ENCODE measurements around the gene NEDD4L.
"Not testable (repeated sequence)": the region's sequence is repeated elsewhere in the genome, so short reads cannot be mapped to it uniquely, and the experiment has no call there.

Gene NEDD4L

GRCh38 chr18:58364876-58365528 is 321.0 kb downstream of the NEDD4L start:
- no peak overlapping the region for H3K9ac ChIP-seq (ENCODE audit: low read length)
- no peaks in the 10 kb centered on the region for H3K9me3 ChIP-seq (ENCODE audit: control insufficient read depth, low read length)
- H3K36me3 ChIP-seq (ENCODE audit: control insufficient read depth, insufficient read depth, low read length), result no peaks in the 10 kb centered on the region
- H3K4me1 ChIP-seq (ENCODE audit: control insufficient read depth, insufficient read depth, low read length), result no peaks in the 10 kb centered on the region
- no peak overlapping the region for H3K4me3 ChIP-seq (ENCODE audit: low read length)
- no peaks in the 10 kb centered on the region for H3K27me3 ChIP-seq (ENCODE audit: control insufficient read depth, insufficient read depth, low read length)

DNA sequence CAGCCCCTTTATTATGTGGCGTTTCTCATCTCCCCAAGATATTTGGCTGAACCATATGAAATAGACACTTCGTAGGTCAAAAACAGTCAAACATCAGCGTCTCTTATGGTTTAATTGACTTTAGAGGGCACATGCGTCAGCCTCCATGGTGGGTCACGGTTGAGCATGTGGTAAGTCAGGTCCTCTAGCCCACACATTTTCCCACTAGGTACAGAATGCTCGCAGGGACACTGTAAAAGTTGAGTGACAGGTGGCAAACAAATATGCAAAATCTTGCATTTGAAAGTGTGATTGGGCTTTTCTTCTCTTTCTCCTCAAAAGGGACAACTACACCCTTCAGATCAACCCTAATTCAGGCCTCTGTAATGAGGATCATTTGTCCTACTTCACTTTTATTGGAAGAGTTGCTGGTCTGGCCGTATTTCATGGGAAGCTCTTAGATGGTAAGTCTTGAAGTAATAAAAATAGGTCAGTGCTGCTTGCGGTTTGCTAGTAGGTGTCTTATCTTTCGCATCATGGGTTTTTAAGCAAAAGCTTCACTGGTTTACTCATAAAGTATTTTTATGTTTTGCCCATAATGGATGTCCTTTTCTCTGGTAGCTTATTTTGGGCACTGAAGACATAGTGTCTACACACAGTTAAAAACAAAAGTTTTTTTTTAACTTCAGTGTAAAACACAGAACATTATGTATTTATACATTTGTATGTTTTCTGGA is 323.6 kb downstream of the NEDD4L start:
- Histone ChIP-seq H3K4me3 (ENCODE audit: low read length) (no peak overlapping the region), H3K36me3 (ENCODE audit: control insufficient read depth, insufficient read depth, low read length) (no peaks in the 10 kb centered on the region), H3K9ac (ENCODE audit: low read length) (no peak overlapping the region), H3K27me3 (ENCODE audit: control insufficient read depth, insufficient read depth, low read length) (no peaks in the 10 kb centered on the region), H3K4me1 (ENCODE audit: control insufficient read depth, insufficient read depth, low read length) (no peaks in the 10 kb centered on the region), H3K9me3 (ENCODE audit: control insufficient read depth, low read length) (no peaks in the 10 kb centered on the region)

GRCh38 chr18:58369616-58370015 is 325.6 kb downstream of the NEDD4L start:
- no peak overlapping the region for H3K4me3 ChIP-seq (ENCODE audit: low read length)
- H3K4me1 ChIP-seq (ENCODE audit: control insufficient read depth, insufficient read depth, low read length), result no peaks in the 10 kb centered on the region
- peaks cover 13% of the 10 kb centered on the region for H3K36me3 ChIP-seq (ENCODE audit: control insufficient read depth, insufficient read depth, low read length)
- no peaks in the 10 kb centered on the region for H3K9me3 ChIP-seq (ENCODE audit: control insufficient read depth, low read length)
- no peaks in the 10 kb centered on the region for H3K27me3 ChIP-seq (ENCODE audit: control insufficient read depth, insufficient read depth, low read length)
- H3K9ac ChIP-seq (ENCODE audit: low read length), result no peak overlapping the region

- Histone ChIP-seq H3K36me3 (ENCODE audit: control insufficient read depth, insufficient read depth, low read length) (peaks cover 14% of the 10 kb centered on the region), H3K27me3 (ENCODE audit: control insufficient read depth, insufficient read depth, low read length) (no peaks in the 10 kb centered on the region), H3K4me3 (ENCODE audit: low read length) (no peak overlapping the region), H3K4me1 (ENCODE audit: control insufficient read depth, insufficient read depth, low read length) (no peaks in the 10 kb centered on the region), H3K9me3 (ENCODE audit: control insufficient read depth, low read length) (no peaks in the 10 kb centered on the region), H3K9ac (ENCODE audit: low read length) (no peak overlapping the region)
Measured at GRCh38 chr18:58370038-58370580, 326.1 kb downstream of the NEDD4L start.

GRCh38 chr18:58370612-58371011 is 326.6 kb downstream of the NEDD4L start:
- H3K27me3 ChIP-seq (ENCODE audit: control insufficient read depth, insufficient read depth, low read length), result no peaks in the 10 kb centered on the region
- no peak overlapping the region for H3K9ac ChIP-seq (ENCODE audit: low read length)
- no peak overlapping the region for H3K4me3 ChIP-seq (ENCODE audit: low read length)
- H3K9me3 ChIP-seq (ENCODE audit: control insufficient read depth, low read length), result no peaks in the 10 kb centered on the region
- H3K36me3 ChIP-seq (ENCODE audit: control insufficient read depth, insufficient read depth, low read length), result peaks cover 14% of the 10 kb centered on the region
- no peaks in the 10 kb centered on the region for H3K4me1 ChIP-seq (ENCODE audit: control insufficient read depth, insufficient read depth, low read length)

GRCh38 chr18:58373481-58373880 is 329.5 kb downstream of the NEDD4L start:
- Histone ChIP-seq H3K36me3 (ENCODE audit: control insufficient read depth, insufficient read depth, low read length) (peaks cover 14% of the 10 kb centered on the region), H3K4me3 (ENCODE audit: low read length) (no peak overlapping the region), H3K9me3 (ENCODE audit: control insufficient read depth, low read length) (no peaks in the 10 kb centered on the region), H3K4me1 (ENCODE audit: control insufficient read depth, insufficient read depth, low read length) (no peaks in the 10 kb centered on the region), H3K27me3 (ENCODE audit: control insufficient read depth, insufficient read depth, low read length) (no peaks in the 10 kb centered on the region), H3K9ac (ENCODE audit: low read length) (no peak overlapping the region)

- H3K27me3 ChIP-seq (ENCODE audit: control insufficient read depth, insufficient read depth, low read length), result no peaks in the 10 kb centered on the region
- no peaks in the 10 kb centered on the region for H3K9me3 ChIP-seq (ENCODE audit: control insufficient read depth, low read length)
- no peaks in the 10 kb centered on the region for H3K4me1 ChIP-seq (ENCODE audit: control insufficient read depth, insufficient read depth, low read length)
- H3K36me3 ChIP-seq (ENCODE audit: control insufficient read depth, insufficient read depth, low read length), result peaks cover 14% of the 10 kb centered on the region
- no peak overlapping the region for H3K4me3 ChIP-seq (ENCODE audit: low read length)
- no peak overlapping the region for H3K9ac ChIP-seq (ENCODE audit: low read length)
Measured at GRCh38 chr18:58375051-58375450, 331.0 kb downstream of the NEDD4L start.

DNA sequence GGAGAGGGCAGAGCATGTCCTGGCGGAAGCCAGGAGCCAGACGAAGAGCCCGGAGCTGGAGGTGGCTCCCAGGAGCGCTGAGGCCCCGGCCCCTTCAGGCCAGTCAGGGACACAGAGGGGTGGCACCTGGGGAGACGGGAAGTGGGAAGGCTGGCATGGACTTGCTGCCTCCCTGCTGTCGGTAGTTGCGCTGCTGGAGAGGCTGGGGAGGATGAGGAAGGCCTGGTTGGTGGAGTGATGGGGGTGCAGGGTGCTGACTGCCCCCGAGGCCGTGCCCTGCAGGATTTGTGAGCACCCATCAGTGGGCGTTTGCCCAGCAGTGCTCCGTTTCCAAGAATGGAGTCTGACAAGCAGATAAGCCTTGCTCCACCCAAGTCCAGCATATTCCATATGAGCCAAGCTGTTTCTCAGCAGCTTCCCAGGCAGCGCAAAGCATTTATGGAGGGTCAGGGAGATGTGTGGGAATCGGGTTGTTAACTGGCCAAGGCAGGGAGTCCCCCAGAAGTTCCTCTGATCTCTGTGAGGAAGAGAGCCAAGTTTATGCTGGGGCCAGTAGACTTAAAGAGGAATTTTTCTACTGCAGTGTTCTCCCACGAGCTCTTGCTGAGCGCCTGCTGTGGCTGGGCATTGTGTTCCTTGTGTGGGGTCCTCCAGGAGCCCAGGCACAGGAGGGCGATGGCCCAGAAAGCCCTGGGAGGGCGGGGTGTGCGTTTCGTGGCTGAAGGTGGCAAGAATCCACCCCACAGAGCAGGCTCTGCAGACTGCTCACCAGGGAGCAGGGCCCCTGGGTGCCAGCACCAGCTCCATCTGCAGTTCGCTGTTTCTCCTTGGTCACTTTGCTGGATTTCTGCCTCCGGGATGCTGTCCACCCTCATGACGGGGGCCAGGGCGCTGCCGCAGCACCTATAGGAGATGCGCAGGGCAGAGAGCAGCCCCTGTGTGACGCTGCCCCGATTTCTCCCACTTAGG is 334.7 kb downstream of the NEDD4L start:
- Histone ChIP-seq H3K4me3 (ENCODE audit: low read length) (no peak overlapping the region), H3K36me3 (ENCODE audit: control insufficient read depth, insufficient read depth, low read length) (peaks cover 6% of the 10 kb centered on the region), H3K4me1 (ENCODE audit: control insufficient read depth, insufficient read depth, low read length) (no peaks in the 10 kb centered on the region), H3K27me3 (ENCODE audit: control insufficient read depth, insufficient read depth, low read length) (no peaks in the 10 kb centered on the region), H3K9ac (ENCODE audit: low read length) (no peak overlapping the region), H3K9me3 (ENCODE audit: control insufficient read depth, low read length) (no peaks in the 10 kb centered on the region)

GRCh38 chr18:58379443-58379842 is 335.4 kb downstream of the NEDD4L start:
- no peak overlapping the region for H3K4me3 ChIP-seq (ENCODE audit: low read length)
- no peaks in the 10 kb centered on the region for H3K9me3 ChIP-seq (ENCODE audit: control insufficient read depth, low read length)
- no peaks in the 10 kb centered on the region for H3K4me1 ChIP-seq (ENCODE audit: control insufficient read depth, insufficient read depth, low read length)
- peaks cover 3% of the 10 kb centered on the region for H3K36me3 ChIP-seq (ENCODE audit: control insufficient read depth, insufficient read depth, low read length)
- H3K9ac ChIP-seq (ENCODE audit: low read length), result no peak overlapping the region
- H3K27me3 ChIP-seq (ENCODE audit: control insufficient read depth, insufficient read depth, low read length), result no peaks in the 10 kb centered on the region

GRCh38 chr18:58380113-58380512 is 336.1 kb downstream of the NEDD4L start:
- H3K4me1 ChIP-seq (ENCODE audit: control insufficient read depth, insufficient read depth, low read length); H3K36me3 ChIP-seq (ENCODE audit: control insufficient read depth, insufficient read depth, low read length); H3K27me3 ChIP-seq (ENCODE audit: control insufficient read depth, insufficient read depth, low read length); H3K9me3 ChIP-seq (ENCODE audit: control insufficient read depth, low read length); H3K4me3 ChIP-seq (ENCODE audit: low read length); H3K9ac ChIP-seq (ENCODE audit: low read length): not testable (repeated sequence)

DNA sequence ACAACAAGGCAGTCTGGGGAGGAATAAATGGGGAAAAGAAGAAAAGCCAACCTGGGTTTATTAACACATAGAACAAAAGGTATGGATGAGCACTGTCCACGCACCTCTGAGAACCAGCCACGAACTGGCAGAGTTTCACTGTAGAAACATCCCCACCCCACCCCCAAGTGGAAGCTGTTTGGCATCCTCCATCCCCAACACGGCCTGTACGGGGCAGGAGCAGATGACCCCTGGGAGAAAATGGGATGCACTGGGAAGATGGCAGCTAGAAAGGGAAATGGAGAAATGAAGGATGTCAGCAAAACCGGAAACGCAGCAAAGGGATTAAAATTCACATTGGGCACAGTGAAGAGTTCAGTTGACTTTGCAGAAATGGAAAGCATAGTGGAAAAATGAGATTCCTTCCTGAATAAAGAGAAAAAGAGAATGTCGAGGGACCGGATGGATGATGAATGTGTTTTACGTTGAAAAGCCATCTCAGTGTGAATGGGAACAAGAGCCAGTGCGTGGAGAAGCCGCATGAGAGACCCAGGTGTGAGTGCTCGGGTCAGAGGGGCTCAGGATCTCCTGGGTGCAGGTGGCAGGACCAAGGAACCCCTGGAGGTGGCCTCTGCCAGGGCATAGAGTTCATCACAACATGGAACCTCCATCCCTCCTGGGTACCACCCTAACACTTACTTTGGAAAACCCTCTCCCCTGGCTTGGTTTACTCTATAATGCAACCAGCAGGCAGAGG is 337.8 kb downstream of the NEDD4L start:
- Histone ChIP-seq H3K27me3 (ENCODE audit: control insufficient read depth, insufficient read depth, low read length) (no peaks in the 10 kb centered on the region), H3K9ac (ENCODE audit: low read length) (no peak overlapping the region), H3K9me3 (ENCODE audit: control insufficient read depth, low read length) (no peaks in the 10 kb centered on the region), H3K4me1 (ENCODE audit: control insufficient read depth, insufficient read depth, low read length) (no peaks in the 10 kb centered on the region), H3K4me3 (ENCODE audit: low read length) (no peak overlapping the region), H3K36me3 (ENCODE audit: control insufficient read depth, insufficient read depth, low read length) (no peaks in the 10 kb centered on the region)
